ENCODE data around the gene GUCY2C.

The GUCY2C gene

GRCh38 chr12:14654416-14654815, 42.0 kb downstream of the GUCY2C start:
- no peak overlapping the region for H3K4me3 ChIP-seq (replicated peaks; ENCODE audit: low read depth, low read length)
- no peak for DNase-seq (ENCODE audit: extremely low read depth, low read depth)
- TF ChIP-seq CTCF (IDR thresholded peaks at IDR 0.05; ENCODE audit: low read depth, low read length, missing control alignments) = no peak

- no peak overlapping the region for H3K4me3 ChIP-seq (replicated peaks; ENCODE audit: low read depth, low read length)
- no peak for TF ChIP-seq CTCF (IDR thresholded peaks at IDR 0.05; ENCODE audit: low read depth, low read length, missing control alignments)
- no peak for DNase-seq (ENCODE audit: extremely low read depth, low read depth)
These were observed 43.9 kb downstream of the GUCY2C start for GRCh38 chr12:14652483-14652882.

- no peak for TF ChIP-seq CTCF (IDR thresholded peaks at IDR 0.05; ENCODE audit: low read depth, low read length, missing control alignments)
- no peak overlapping the region for H3K4me3 ChIP-seq (replicated peaks; ENCODE audit: low read depth, low read length)
- DNase-seq (ENCODE audit: extremely low read depth, low read depth) = no peak
These were observed 45.0 kb downstream of the GUCY2C start for GRCh38 chr12:14651371-14651770.

- no peak for TF ChIP-seq CTCF (IDR thresholded peaks at IDR 0.05; ENCODE audit: low read depth, low read length, missing control alignments)
- no peak for DNase-seq (ENCODE audit: extremely low read depth, low read depth)
- H3K4me3 ChIP-seq (replicated peaks; ENCODE audit: low read depth, low read length) = no peak overlapping the region
These were observed 45.6 kb downstream of the GUCY2C start for GRCh38 chr12:14650789-14651188.

- DNase-seq (ENCODE audit: extremely low read depth, low read depth) = no peak
- H3K4me3 ChIP-seq (replicated peaks; ENCODE audit: low read depth, low read length) = no peak overlapping the region
- TF ChIP-seq CTCF (IDR thresholded peaks at IDR 0.05; ENCODE audit: low read depth, low read length, missing control alignments) = no peak
These were observed 49.2 kb downstream of the GUCY2C start for GRCh38 chr12:14647028-14647750.

- TF ChIP-seq CTCF (IDR thresholded peaks at IDR 0.05; ENCODE audit: low read depth, low read length, missing control alignments) = no peak
- no peak overlapping the region for H3K4me3 ChIP-seq (replicated peaks; ENCODE audit: low read depth, low read length)
- DNase-seq (ENCODE audit: extremely low read depth, low read depth) = no peak
These were observed 53.1 kb downstream of the GUCY2C start for GRCh38 chr12:14643251-14643650.

GRCh38 chr12:14638066-14638465, 58.3 kb downstream of the GUCY2C start:
- DNase-seq (ENCODE audit: extremely low read depth, low read depth) = no peak
- no peak overlapping the region for H3K4me3 ChIP-seq (replicated peaks; ENCODE audit: low read depth, low read length)
- TF ChIP-seq CTCF (IDR thresholded peaks at IDR 0.05; ENCODE audit: low read depth, low read length, missing control alignments) = no peak
